GM19043 (cell line): Measurements from ENCODE around the gene RPGR.
A peak's percentile ranks its signal among the peaks of the same experiment; 100 is the strongest.

ENCODE experiments used
- ATAC-seq: cut with Tn5 transposase; IDR thresholded peaks from one replicate; pipeline ENCODE4 v1.9.1; 2021; ENCODE audit warnings: low read depth; ENCODE audit not compliant: unreplicated experiment

The RPGR gene

DNA sequence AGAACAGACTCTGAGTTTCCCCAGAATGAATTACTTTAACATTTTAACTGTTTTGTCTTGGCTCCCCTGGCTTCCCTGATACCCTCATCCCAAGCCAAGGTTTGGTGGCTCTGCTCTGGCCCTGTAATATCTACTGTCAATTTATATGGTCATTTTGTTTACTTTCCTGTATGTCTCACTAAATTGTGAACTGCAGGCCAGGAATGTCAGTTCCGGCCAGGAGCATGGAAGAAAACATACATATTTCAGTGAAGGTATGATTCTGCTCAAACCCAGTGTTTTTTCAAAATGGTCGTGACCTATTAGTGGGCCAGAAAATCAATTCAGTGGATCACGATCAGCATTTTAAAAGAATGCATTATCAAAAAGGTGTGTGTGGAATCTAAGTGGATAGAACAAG lies 1.2 kb downstream of the RPGR start:
- ATAC-seq: no peak

DNA sequence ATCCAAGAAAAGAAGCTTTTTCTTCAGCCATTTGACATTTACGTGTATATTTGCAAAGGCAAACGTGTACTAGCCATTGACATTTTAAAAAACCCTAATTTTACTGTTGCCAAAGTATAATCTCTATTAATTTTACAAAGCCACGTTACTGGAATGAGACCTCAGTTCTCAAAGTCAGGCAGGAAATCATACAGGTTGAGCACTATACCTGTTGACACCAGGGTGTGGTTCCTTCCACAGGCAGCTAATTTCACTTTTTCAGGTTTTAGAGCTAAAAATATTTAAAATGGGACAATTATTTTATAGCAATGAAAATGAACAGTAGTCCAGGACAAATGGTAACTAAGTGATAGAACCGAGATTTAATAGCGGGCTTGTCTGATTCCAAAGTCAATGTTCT lies 6.5 kb downstream of the RPGR start:
- no peak for ATAC-seq

DNA sequence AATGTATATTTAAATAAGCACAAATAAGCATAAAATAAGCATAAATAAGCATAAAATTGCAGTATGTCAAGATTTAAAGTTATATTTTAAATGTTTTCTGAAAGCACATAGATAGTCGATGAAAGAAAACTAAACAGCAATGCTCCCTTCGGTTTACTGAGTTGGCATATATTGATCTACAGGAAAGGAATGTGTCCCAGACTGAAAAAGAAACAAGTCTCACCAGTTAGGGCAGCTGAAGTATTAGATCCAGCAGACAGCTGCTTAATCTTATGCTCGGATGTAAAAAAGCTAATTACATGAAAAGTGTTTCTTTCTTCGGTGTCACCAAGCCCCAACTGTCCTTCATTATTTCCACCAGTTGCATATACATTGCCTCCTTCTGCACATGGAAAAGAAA lies 8.7 kb downstream of the RPGR start:
- ATAC-seq: no peak

DNA sequence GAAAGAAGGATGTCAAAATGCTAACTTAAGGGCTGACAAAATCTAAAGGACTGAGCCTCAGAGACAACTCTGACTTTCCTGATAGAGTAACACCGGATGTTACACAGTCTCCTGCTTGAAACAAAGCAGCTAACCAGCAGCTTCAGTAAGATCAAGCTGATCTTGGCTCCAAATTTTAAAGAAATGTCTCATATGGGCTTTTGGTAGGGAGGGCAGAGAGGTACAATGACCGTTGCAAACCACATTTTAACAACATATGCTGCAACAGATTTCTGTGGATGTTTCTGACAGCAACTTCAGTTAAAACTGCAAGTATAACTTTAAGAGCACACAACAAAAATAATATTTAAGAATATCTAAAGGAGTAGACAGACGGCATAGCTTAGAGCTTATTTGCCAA lies 9.1 kb downstream of the RPGR start:
- ATAC-seq: no peak

DNA sequence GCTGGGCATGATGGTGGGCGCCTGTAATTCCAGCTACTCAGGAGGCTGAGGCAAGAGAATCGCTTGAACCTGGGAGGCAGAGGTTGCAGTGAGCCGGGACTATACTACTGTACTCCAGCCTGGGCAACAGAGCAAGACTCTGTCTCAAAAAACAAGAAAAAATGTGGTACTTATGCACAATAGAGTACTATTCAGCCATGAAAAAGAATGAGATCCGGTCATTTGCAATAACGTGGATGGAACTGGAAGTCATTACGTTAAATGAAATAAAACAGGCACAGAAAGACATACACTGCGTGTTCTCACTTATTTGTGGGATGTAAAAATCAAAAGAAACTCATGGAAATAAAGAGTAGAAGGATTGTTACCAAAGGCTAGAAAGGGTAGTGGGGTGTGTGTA lies 12.1 kb downstream of the RPGR start:
- ATAC-seq: no peak

DNA sequence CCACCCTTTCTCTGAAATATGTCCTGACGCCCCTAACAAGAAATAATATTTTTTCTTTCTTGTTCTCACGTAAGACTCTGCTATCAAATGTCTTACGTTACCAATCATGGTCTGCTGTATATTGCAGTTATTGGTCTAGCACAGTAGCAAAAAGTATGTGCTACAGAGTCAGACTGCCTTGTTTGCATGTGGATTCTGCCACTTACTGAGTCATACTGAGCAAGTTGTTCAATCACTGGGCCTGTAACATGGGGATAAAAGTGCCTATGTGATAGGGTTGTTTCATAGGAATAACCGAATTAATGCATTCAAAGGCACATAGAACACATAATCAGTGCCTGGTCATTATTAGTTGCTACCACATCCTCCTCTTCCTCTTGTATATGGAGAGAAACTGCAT lies 14.1 kb downstream of the RPGR start:
- ATAC-seq: no peak

DNA sequence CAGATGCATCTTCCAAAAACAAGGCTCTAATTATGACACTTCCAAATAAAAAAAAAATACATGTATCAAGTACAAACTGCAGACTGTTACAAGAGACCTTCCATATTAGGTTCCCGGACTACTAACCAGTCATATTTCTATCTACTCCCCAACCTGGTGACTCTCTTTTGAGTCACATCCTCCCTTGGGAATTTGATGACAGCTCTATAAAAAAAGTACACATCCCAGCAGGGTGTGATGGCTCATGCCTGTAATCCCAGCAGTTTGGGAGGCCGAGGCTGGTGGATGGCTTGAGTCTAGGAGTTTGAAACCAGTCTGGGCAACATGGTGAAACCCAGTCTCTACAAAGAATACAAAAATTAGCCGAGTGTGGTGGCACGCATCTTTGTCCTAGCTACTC lies 14.9 kb downstream of the RPGR start:
- no peak for ATAC-seq

DNA sequence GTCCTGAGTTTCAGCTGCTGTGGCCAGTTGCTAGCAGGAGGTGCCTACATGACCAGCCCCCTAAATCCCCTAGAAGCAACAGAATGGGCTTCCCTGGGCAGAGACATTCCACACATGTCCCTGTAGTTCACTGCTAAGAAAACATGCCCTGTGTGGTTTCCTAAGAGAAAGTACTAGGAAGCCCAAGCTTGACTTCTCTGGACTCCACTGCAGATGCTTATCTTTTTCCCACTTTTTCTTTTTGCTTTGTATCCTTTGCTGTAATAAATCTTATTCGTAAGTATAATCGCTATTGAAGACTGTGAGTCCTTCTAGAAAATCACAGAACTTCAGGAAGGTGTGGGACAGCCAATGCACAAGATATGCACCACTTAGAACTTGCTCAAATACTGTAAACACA lies 15.6 kb downstream of the RPGR start:
- no peak for ATAC-seq

DNA sequence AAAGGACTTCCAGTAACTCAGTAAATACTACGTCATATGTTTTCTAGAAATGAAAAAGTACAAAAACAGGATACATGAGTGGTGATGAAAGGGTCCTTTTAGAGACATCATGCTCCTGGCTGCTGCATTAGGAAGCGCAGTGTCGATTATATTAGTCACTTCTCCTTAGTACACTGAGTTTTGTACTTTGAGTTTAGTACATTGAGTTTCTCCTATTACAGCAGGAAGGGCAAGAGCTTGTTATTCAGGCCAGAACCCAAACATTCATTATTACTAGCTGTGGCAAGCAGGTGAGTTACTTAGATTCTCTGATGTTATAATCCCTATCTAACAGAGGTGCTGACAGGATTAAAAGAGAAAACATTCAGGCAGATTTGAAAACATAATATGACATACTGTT lies 21.3 kb downstream of the RPGR start:
- ATAC-seq: no peak

DNA sequence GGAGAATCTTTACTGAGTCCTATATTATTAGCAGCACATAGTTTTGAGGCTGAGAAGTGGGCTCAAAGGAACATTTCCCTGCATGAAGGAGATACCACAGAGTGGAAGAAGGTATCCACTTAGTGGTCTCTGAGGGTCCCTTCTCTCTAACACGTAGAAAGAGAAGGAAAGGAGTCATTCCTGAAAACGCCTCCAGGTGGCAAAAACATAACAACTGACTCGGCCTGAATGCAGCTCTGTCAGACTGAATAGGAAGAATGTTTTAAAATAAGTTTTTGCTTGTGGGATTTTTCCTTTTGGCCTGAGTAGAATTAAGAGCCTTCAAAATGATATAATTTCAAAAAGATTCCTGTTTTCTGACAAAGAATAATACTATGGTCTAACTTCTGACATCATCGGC lies 23.3 kb downstream of the RPGR start:
- ATAC-seq: no peak

DNA sequence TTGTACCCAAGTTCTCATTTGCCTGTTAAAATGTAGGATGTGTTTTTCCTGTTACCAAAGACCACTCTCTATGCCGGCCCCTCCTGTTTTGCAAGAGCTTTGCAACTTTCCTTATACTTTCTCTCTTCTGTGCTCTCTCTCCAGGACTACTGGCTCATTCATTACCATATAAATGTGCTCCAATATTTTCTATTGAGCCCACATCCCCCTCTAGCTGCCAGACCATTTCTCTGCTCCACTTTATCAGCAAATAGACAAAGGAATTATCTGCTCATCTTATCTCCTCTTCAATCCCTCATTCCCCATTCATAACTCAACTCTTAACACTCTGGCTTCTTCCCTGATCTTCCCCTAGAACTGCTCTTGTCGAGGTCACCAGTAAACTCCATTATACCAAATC lies 33.6 kb downstream of the RPGR start:
- ATAC-seq: no peak

DNA sequence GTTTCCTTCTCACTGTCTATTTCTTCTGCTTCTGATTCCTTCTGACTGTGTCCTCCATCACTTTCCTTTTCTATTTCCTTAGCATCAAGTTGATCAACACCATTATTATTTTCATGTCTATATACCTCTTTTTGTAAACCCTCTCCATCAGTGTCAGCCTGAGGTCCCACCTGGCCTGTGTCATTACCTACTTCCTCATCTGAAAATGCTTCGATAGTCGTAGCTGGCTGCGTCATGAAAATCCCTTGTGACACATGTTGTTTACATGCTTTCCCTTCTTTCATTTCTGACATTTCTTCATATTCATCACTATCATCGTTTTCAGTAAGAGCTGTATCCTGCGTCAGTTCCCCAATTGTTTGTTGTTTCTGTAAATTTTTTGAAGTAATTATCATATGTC lies 39.6 kb downstream of the RPGR start:
- ATAC-seq: no peak

DNA sequence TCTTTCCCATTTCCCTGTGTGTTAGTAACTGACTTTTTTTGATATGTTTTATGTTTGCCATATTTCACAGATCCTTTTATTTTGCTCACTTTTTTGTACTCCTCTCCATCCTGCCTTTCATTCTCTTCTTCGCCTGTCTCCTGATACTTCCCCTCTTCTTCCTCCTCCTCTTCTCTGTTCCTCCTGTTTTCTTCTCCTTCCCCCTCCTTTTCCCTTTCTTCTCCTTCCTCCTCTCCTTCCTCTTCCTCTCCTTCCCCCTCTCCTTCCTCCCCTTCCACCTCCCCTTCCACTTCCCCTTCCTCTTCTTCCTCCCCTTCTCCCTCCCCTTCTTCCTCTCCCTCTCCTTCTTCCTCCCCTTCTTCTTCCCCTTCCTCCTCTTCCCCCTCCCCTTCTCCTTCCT lies 41.7 kb downstream of the RPGR start:
- ATAC-seq: no peak

DNA sequence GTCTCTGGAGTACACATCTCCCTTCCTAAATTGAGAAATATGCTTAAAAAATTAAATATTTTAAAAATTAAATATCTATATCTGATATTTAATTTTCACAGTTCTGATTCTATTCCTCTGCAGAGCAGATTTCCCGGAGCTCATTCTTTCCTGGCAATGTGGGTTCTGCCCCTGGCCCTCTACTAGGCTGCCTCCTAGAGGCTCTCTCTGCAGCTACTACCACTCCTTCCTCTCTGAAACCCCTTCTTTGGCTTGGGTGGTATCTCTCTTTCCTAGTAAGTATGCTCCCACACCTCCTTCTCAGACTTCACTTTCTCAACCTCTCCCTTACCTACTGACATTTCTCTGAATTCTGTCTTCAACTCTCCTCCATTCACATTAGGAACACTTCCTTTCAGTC lies 45.3 kb downstream of the RPGR start:
- no peak for ATAC-seq

DNA sequence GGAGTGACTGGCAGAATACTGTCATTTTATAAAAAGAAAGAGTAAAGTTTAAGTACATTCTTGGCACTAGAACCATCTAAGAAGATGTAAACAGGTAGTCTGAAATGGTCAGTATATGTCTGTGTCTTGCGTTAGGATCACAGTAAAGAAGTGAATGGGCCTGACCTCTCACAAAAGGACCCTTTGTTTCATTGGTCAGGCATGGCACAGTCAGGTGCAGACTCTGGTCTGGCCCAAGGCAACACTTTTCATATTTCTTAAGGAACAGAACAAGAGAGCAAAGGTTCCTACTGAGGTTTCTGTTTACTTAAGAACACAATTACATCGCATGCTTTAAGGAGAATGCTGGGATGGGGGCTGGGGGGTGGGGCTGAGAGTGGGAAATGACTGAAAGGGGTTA lies 48.1 kb downstream of the RPGR start:
- no peak for ATAC-seq

DNA sequence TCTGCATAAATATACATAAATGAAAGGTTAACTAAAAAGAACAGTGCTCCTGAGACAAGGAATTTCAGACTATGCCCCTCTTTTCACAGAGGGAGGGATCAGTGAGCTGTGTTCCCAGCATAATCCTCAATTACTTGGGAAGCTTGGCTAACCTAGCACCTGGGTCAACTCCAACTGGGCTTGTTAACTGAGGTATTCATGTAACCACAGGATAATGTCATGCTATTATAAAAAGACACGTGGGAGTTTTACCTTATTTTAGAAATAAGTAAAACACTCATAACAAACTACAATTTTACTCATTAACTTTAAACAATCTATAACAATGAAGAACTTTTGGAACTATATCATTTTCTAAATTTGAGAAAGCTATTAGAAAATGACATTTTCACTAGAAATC lies 48.6 kb downstream of the RPGR start:
- ATAC-seq: no peak

DNA sequence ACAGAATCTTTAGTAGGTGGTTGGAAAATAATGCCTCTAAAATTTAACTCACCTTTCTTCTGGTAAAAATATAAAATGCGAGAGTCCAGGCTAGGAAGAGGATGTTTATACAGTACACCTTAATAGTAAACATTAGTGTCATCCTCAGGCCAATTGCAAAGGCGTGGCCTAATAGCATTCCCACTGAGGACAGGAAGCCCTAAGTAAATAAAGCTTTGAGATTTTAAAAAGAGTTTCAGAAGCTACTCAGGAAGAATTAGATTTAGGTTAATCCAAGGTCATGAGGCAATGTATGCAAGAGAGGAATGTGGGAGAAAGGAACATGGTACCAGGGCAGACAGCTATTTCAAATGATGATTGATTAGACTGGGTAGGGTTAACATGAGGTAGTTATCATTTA lies 49.5 kb downstream of the RPGR start:
- no peak for ATAC-seq

DNA sequence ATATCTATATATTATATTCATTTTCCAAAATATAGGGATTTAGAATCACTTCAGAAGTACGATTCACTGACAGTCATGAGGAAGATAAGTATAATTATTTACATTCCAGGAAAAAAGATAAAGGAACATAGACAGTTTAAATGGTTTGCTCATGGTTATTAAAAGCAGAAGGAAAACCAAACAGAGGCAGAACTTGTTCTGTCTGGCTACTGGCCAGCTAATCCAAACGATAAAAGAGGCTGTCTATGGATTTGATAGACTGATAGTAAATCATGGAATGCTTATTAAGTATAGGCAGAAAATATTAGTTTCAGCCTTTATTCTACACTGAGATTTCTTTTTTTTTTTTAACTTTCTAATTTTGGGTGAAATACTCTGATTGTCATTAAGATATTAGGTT lies 50.2 kb downstream of the RPGR start:
- ATAC-seq: no peak

DNA sequence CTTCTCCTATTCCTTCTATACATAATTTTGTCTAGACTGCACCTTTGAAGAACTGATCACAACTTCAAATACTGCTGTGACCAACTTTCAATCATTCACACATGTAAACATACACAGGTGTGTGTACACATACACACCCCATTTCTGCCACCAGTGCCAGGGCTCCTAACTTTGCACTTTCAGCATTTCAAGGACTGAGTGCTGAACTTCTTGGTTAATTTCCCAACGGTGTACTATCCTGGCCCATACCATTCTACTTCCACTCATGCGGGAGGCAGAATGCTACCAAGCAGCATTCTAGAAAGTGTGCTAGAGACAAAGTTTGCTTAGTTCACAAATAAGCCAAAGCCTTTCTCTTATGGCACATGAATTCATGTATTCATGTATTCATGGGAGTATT lies 51.2 kb downstream of the RPGR start:
- no peak for ATAC-seq

DNA sequence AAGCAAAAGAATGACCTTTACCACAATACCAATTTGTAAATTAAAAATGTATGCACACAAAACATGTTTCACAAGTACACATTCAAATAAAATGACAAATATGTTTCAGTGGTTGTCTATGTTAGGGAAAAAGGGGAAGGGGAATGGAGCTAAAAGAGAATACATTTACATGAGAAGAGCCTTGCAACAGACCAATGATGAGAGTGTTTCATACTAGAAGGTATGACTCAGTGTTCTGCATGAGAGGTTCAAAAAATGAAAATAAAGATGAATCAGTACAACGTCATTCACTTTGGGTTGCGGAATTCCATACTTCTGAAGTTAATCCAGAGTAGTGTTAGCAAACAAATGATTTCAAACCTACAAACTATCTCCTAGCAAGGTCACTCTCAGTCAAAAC lies 51.7 kb downstream of the RPGR start:
- ATAC-seq: no peak

DNA sequence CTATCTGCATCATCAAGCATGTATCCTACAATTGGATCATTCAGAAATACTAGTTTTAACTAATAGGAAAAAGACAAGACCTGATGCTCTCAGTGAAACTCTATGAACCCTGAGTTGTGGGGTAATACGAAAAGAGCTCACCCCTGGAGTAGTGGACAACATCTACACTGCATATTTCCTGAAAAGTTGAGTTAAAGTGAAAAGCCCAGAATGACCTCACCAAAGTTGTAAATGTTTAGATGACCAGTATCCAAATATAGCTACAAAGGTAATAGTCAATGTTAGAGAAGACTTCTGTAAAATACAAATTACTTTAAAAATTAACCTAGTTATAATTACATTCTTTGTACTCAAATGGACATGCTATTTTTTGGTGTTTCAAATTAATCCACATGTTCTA lies 53.9 kb downstream of the RPGR start:
- no peak for ATAC-seq

DNA sequence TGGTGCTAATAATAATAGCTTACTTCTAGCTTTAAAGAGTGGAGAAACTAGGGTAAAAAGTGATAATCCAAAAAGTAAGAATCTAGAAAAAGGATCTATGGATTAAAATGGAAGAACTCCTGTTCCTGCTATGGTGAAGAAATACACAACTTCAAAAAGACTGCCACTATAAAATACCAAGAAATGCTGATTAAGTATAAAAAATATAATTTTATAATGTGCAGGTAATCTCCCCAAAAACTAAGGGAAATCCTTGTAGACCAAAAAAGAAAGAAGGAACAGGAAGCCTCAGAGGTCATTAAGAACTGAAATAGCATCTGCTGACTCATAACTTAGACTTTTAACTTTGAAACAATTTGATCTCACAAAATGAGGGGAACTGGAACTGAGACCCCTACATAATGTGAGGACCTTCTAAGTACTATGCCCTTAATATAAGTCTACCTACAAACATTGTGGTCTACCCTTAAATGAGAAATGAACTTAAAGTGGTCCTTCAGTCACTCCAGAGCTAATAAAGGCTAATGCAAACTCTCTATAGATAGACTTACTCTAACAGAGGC lies 56.1 kb downstream of the RPGR start:
- peak; percentile 63 for ATAC-seq

DNA sequence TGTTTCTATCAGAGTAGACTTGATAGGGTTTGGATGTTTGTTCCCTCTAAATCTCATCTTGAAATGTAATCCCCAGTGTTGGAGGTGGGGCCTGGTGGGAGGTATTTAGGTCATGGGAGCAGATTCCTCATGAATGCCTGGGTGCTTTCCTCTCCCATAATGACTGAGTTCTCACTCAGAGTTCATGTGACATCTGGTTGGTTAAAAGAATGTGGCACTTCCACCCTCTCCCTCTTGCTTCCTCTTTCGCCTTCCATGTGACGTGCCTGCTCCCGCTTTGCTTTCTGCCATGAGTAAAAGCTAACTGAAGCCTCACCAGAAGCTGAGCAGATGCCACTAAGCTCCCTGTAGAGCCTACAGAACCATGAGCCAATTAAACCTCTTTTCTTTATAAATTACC lies 59.3 kb downstream of the RPGR start:
- no peak for ATAC-seq
